VCaP (cell line): ENCODE data around the gene BMERB1.
A peak's percentile ranks its signal among the peaks of the same experiment; 100 is the strongest.
"Not testable (repeated sequence)": the region's sequence is repeated elsewhere in the genome, so short reads cannot be mapped to it uniquely, and the experiment has no call there.

ENCODE experiments used
- H3K27ac ChIP-seq: fragments of 450-650 bp; 2 replicates; pipeline ENCODE4 v1.5.1; 2017
- CTCF ChIP-seq: fragments of 450-650 bp; conservative IDR thresholded peaks from 2 replicates; pipeline ENCODE4 v1.5.1; 2017; ENCODE audit warnings: mild to moderate bottlenecking, moderate library complexity

BMERB1 gene

GRCh38 chr16:15451098-15451731 is 16.8 kb downstream of the BMERB1 start:
- TF ChIP-seq CTCF: no peak
- no peak overlapping the region for H3K27ac ChIP-seq

- TF ChIP-seq CTCF: no peak
- no peak overlapping the region for H3K27ac ChIP-seq
Measured at GRCh38 chr16:15452246-15452855, 18.0 kb downstream of the BMERB1 start.

- not testable (repeated sequence) for H3K27ac ChIP-seq
Measured at GRCh38 chr16:15453296-15453695, 18.9 kb downstream of the BMERB1 start.

GRCh38 chr16:15454933-15455332 is 20.5 kb downstream of the BMERB1 start:
- peak overlapping the region; percentile 47 for H3K27ac ChIP-seq

GRCh38 chr16:15457400-15457799 is 23.0 kb downstream of the BMERB1 start:
- TF ChIP-seq CTCF: no peak

GRCh38 chr16:15457958-15458357 is 23.6 kb downstream of the BMERB1 start:
- peak; percentile 28; the same call in 1 of the 2 replicates for TF ChIP-seq CTCF
- no peak overlapping the region for H3K27ac ChIP-seq

More at GRCh38 chr16:15457400-15457799, 23.0 kb downstream of the BMERB1 start:
- H3K27ac ChIP-seq: no peak overlapping the region

- no peak overlapping the region for H3K27ac ChIP-seq
- no peak for TF ChIP-seq CTCF
Measured at GRCh38 chr16:15459791-15460190, 25.4 kb downstream of the BMERB1 start.

GRCh38 chr16:15460601-15461000 is 26.2 kb downstream of the BMERB1 start:
- no peak for TF ChIP-seq CTCF

More at GRCh38 chr16:15460601-15461000, 26.2 kb downstream of the BMERB1 start:
- H3K27ac ChIP-seq: no peak overlapping the region
